Measurements from ENCODE around the gene GLYATL2. TPM values are rescaled to one million over a fixed set of nuclear protein-coding genes. Genes with fewer than 3 reads are reported as not detected.

Gene GLYATL2
- polyA plus RNA-seq, 2 donors: 0.13 to 0.16 TPM

Other genes with a start within 250 kb of the GLYATL2 start
- under 1 TPM; 0.24 to 0.28 TPM for gene CNTF, start 222.0 kb downstream of the GLYATL2 start, polyA plus RNA-seq
- not detected for gene GLYAT, start 112.8 kb downstream of the GLYATL2 start, polyA plus RNA-seq
- gene GLYATL1, start 94.8 kb upstream of the GLYATL2 start, polyA plus RNA-seq: under 1 TPM; 0.08 to 0.18 TPM
- gene GLYATL1B, start 241.6 kb upstream of the GLYATL2 start, polyA plus RNA-seq: not detected